Peyer's patch (tissue), 4 donors: ENCODE data around the gene COQ10A.

Source experiments
- POLR2A ChIP-seq, 2 donors: fragments of 450-650 bp; IDR thresholded peaks; one replicate each; pipeline ENCODE4 v1.5.1; 2017; ENCODE audit warnings: antibody characterized with exemption in 2 of 2, mild to moderate bottlenecking in 2 of 2, moderate library complexity in 2 of 2
- TF ChIP-seq, protein P1 (sequence below), 6 experiments: fragments of 450-650 bp in 4 of 6; fragments of 200-600 bp in 2 of 6; sonication (generic) in 1 of 6; IDR thresholded peaks; one replicate each; pipeline ENCODE4 v1.5.1; 2017 to 2019; ENCODE audit warnings: antibody characterized with exemption in 6 of 6, mild to moderate bottlenecking in 3 of 6, moderate library complexity in 1 of 6

- TF ChIP-seq, protein P1, sequence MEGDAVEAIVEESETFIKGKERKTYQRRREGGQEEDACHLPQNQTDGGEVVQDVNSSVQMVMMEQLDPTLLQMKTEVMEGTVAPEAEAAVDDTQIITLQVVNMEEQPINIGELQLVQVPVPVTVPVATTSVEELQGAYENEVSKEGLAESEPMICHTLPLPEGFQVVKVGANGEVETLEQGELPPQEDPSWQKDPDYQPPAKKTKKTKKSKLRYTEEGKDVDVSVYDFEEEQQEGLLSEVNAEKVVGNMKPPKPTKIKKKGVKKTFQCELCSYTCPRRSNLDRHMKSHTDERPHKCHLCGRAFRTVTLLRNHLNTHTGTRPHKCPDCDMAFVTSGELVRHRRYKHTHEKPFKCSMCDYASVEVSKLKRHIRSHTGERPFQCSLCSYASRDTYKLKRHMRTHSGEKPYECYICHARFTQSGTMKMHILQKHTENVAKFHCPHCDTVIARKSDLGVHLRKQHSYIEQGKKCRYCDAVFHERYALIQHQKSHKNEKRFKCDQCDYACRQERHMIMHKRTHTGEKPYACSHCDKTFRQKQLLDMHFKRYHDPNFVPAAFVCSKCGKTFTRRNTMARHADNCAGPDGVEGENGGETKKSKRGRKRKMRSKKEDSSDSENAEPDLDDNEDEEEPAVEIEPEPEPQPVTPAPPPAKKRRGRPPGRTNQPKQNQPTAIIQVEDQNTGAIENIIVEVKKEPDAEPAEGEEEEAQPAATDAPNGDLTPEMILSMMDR (IDR thresholded peaks at IDR 0.05), result no peak
- no peak for TF ChIP-seq POLR2A (IDR thresholded peaks at IDR 0.05)
Measured at GRCh38 chr12:56260921-56261320, 5.8 kb upstream of the COQ10A start.
